Activated CD4-positive, alpha-beta T cell treated with anti-CD3 and anti-CD28 coated beads, Interleukin-2, Interleukin-6, amounts not matched to agents 100 ng/mL and 50 ng/mL, durations not matched to agents 16 hours and 8 hours (primary cell): ENCODE results near the gene EMILIN3.

Experiments
- DNase-seq: peaks from one replicate; pipeline ENCODE4 v3.0.0-alpha.2; 2020

Gene EMILIN3

GRCh38 chr20:41342474-41343464 lies 23.8 kb downstream of the EMILIN3 start:
- DNase-seq, result no peak

GRCh38 chr20:41340327-41341055 lies 26.1 kb downstream of the EMILIN3 start, which contains the start of gene LPIN3:
LPIN3 (plus strand) TSS chr20:41340821; CDS start chr20:41345804, 4,983 bp downstream.
- DNase-seq, result peak; percentile 66

- DNase-seq, result peak; percentile 89
Observed at GRCh38 chr20:41339957-41340326, 26.7 kb downstream of the EMILIN3 start.

GRCh38 chr20:41336711-41337492 lies 29.7 kb downstream of the EMILIN3 start:
- DNase-seq, result no peak

GRCh38 chr20:41335591-41335990 lies 31.0 kb downstream of the EMILIN3 start:
- DNase-seq, result no peak

- DNase-seq, result no peak
Observed at GRCh38 chr20:41334443-41335421, 31.9 kb downstream of the EMILIN3 start.

- DNase-seq, result no peak
Observed at GRCh38 chr20:41334036-41334435, 32.6 kb downstream of the EMILIN3 start.

- DNase-seq, result no peak
Observed at GRCh38 chr20:41331731-41332130, 34.9 kb downstream of the EMILIN3 start.

- no peak for DNase-seq
Observed at GRCh38 chr20:41330941-41331340, 35.7 kb downstream of the EMILIN3 start.

- DNase-seq, result no peak
Observed at GRCh38 chr20:41330343-41330720, 36.3 kb downstream of the EMILIN3 start.

- DNase-seq, result peak; percentile 77
Observed at GRCh38 chr20:41329435-41330342, 36.9 kb downstream of the EMILIN3 start.

- no peak for DNase-seq
Observed at GRCh38 chr20:41327178-41327577, 39.4 kb downstream of the EMILIN3 start.

- no peak for DNase-seq
Observed at GRCh38 chr20:41320976-41321375, 45.6 kb downstream of the EMILIN3 start.

- DNase-seq, result no peak
Observed at GRCh38 chr20:41320441-41320840, 46.2 kb downstream of the EMILIN3 start.

GRCh38 chr20:41318271-41318649 lies 48.4 kb downstream of the EMILIN3 start:
- no peak for DNase-seq

- DNase-seq, result peak; percentile 98
Observed at GRCh38 chr20:41317546-41318270, 48.9 kb downstream of the EMILIN3 start, which contains the start of gene ZHX3. ZHX3 (minus strand) TSS chr20:41317731; CDS start chr20:41204916, 112,815 bp downstream.

- DNase-seq, result peak; percentile 83
Observed at GRCh38 chr20:41316602-41317545, 49.7 kb downstream of the EMILIN3 start.

- no peak for DNase-seq
Observed at GRCh38 chr20:41316051-41316450, 50.6 kb downstream of the EMILIN3 start.

- no peak for DNase-seq
Observed at GRCh38 chr20:41314386-41314785, 52.2 kb downstream of the EMILIN3 start.
